Breast epithelium (tissue), 4 donors: ENCODE measurements around the gene SHROOM3. TPM values are rescaled to one million over a fixed set of nuclear protein-coding genes. Genes with fewer than 3 reads are reported as not detected.

ENCODE experiments used
- DNase-seq, 2 donors: peaks; one replicate each; pipeline ENCODE4 v3.0.0-alpha.2; 2019; ENCODE audit warnings: low spot score in 2 of 2
- H3K27ac ChIP-seq, 2 donors: fragments of 200-600 bp; sonication (generic) in 1 of 2; one replicate each; pipeline ENCODE4 v1.5.1; 2016 to 2019; ENCODE audit warnings: mild to moderate bottlenecking in 1 of 2
- H3K27me3 ChIP-seq, 2 donors: fragments of 200-600 bp; sonication (generic) in 1 of 2; one replicate each; pipeline versions ENCODE4 v1.5.1 to v1.6.0; 2017 to 2019; ENCODE audit warnings: control low read depth in 1 of 2, mild to moderate bottlenecking in 1 of 2
- H3K36me3 ChIP-seq: fragments of 200-600 bp; one replicate; pipeline ENCODE4 v1.5.1; 2019
- H3K4me1 ChIP-seq, 2 donors: fragments of 200-600 bp; sonication (generic); one replicate each; pipeline ENCODE4 v1.5.1; 2016 to 2019; ENCODE audit warnings: control low read depth in 1 of 2
- H3K4me3 ChIP-seq, 3 donors: fragments of 200-600 bp; sonication (generic); 1 replicate in 2 of 3; 2 replicates in 1 of 3; pipeline ENCODE4 v1.5.1; 2016 to 2019; ENCODE audit warnings: mild to moderate bottlenecking in 3 of 3, moderate library complexity in 2 of 3
- H3K9me3 ChIP-seq, 2 donors: fragments of 200-600 bp; sonication (generic) in 1 of 2; one replicate each; pipeline ENCODE4 v1.5.1; 2016 to 2019; ENCODE audit warnings: control low read depth in 1 of 2
- POLR2A ChIP-seq: fragments of 450-650 bp; IDR thresholded peaks from one replicate; pipeline ENCODE4 v1.6.1; 2016; ENCODE audit warnings: antibody characterized with exemption, mild to moderate bottlenecking, moderate library complexity
- POLR2AphosphoS5 ChIP-seq, 3 donors: sonication (generic); formaldehyde crosslinking; IDR thresholded peaks; one replicate each; pipeline ENCODE4 v1.6.1; 2017; ENCODE audit warnings: antibody characterized with exemption in 3 of 3
- intact Hi-C: fragments of 100-400 bp; cut with DNase I; formaldehyde crosslinking; loops from one replicate; pipeline ENCODE4 v1.15.1; 2023; ENCODE audit warnings: low total_unique reads
- total RNA-seq, 3 donors: library from RNA; depleted of rRNA; stranded (reverse); fragments of >200 nt; gene quantifications; one replicate each; pipeline ENCODE4 v1.1.0, GENCODE V29; 2016
- TF ChIP-seq, protein P1 (sequence below), 3 donors: fragments of 450-650 bp; IDR thresholded peaks; one replicate each; pipeline ENCODE4 v1.5.1; 2016 to 2017; ENCODE audit warnings: antibody characterized with exemption in 3 of 3, mild to moderate bottlenecking in 3 of 3, moderate library complexity in 3 of 3

Gene SHROOM3
- total RNA-seq, 3 donors from 2014 or later: 0.32 to 145 (median 100) TPM

DNA sequence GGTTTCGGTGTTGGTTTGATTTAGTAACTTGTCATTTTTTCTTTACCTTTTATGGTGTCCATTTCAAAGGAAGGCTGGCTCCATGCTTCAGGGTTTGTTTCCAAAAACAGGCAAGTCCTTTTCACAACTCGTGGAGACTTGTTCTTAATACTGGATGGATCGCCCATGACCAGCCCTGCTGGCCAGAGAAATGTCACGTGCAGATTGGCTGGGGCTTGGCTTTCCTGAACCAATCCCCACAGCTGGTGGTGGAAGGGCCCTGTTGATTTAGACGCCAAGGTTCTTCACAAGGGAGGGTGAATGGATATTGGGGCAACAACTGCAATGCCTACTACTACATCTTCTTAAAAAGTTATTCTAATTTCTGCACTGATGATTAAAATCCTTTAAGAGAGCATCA, 92.6 kb downstream of the SHROOM3 start:
- Histone ChIP-seq H3K27me3 (no peaks in the 10 kb centered on the region), H3K27ac (peak overlapping the region; percentile 80 to 87), H3K4me3 (no peak overlapping the region), H3K9me3 (no peaks in the 10 kb centered on the region), H3K4me1 (no peaks in the 10 kb centered on the region), H3K36me3 (no peaks in the 10 kb centered on the region)
- DNase-seq: peak in 1 of 2 donors; percentile 88
- intact Hi-C loops: no loop called here
- TF ChIP-seq POLR2AphosphoS5 (IDR thresholded peaks at IDR 0.05) (peak in 1 of 3 donors; percentile 22), POLR2A (no peak)
- TF ChIP-seq, protein P1, sequence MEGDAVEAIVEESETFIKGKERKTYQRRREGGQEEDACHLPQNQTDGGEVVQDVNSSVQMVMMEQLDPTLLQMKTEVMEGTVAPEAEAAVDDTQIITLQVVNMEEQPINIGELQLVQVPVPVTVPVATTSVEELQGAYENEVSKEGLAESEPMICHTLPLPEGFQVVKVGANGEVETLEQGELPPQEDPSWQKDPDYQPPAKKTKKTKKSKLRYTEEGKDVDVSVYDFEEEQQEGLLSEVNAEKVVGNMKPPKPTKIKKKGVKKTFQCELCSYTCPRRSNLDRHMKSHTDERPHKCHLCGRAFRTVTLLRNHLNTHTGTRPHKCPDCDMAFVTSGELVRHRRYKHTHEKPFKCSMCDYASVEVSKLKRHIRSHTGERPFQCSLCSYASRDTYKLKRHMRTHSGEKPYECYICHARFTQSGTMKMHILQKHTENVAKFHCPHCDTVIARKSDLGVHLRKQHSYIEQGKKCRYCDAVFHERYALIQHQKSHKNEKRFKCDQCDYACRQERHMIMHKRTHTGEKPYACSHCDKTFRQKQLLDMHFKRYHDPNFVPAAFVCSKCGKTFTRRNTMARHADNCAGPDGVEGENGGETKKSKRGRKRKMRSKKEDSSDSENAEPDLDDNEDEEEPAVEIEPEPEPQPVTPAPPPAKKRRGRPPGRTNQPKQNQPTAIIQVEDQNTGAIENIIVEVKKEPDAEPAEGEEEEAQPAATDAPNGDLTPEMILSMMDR (IDR thresholded peaks at IDR 0.05): no peak

DNA sequence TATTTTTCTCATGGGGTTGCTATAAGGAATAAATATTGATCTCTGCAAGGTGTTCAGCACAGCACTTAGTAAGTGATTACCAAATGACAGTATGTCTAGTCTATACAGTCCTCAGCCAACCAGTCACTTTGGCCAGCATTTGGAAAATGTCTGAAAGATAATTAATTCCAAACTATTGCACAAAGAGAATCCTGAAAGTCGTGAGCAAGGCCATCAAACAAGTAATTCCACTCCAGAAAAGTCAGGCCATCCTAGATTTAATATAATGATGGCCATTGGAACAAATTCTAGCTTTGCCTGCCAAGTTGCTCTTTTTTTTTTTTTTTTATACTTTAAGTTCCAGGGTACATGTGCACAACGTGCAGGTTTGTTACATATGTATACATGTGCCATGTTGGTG, 96.6 kb downstream of the SHROOM3 start:
- no peak for DNase-seq
- no peaks in the 10 kb centered on the region for H3K36me3 ChIP-seq
- H3K27ac ChIP-seq: peak overlapping the region; percentile 57 to 58
- TF ChIP-seq POLR2AphosphoS5 (IDR thresholded peaks at IDR 0.05) (no peak), POLR2A (no peak)
- TF ChIP-seq, protein P1 (IDR thresholded peaks at IDR 0.05): no peak
- no peaks in the 10 kb centered on the region for H3K9me3 ChIP-seq
- no peak overlapping the region for H3K4me3 ChIP-seq
- no peaks in the 10 kb centered on the region for H3K27me3 ChIP-seq
- intact Hi-C loops: no loop called here
- H3K4me1 ChIP-seq: no peaks in the 10 kb centered on the region

DNA sequence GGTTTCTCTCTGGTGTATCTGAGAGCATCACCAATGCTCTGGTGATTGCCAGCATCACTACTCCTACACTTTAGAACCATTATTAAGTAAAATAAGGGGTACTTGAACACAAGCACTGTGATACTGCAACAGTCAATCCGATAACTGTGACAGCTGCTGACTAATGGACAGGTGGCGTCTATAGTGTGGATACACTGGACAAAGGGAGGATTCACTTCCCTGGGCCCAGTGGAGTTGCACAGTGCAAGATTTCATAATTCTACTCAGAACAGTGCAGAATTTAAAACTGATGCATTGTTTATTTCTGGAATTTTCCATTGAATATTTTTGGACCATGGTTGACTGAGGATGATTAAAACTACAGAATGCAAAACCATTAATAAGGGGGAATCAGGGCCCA, 97.8 kb downstream of the SHROOM3 start:
- DNase-seq: no peak
- TF ChIP-seq POLR2A (no peak), POLR2AphosphoS5 (IDR thresholded peaks at IDR 0.05) (no peak)
- TF ChIP-seq, protein P1 (IDR thresholded peaks at IDR 0.05): no peak
- Histone ChIP-seq H3K9me3 (no peaks in the 10 kb centered on the region), H3K36me3 (no peaks in the 10 kb centered on the region), H3K27me3 (no peaks in the 10 kb centered on the region), H3K4me3 (no peak overlapping the region), H3K4me1 (no peaks in the 10 kb centered on the region), H3K27ac (no peak overlapping the region)
- intact Hi-C loops: no loop called here

DNA sequence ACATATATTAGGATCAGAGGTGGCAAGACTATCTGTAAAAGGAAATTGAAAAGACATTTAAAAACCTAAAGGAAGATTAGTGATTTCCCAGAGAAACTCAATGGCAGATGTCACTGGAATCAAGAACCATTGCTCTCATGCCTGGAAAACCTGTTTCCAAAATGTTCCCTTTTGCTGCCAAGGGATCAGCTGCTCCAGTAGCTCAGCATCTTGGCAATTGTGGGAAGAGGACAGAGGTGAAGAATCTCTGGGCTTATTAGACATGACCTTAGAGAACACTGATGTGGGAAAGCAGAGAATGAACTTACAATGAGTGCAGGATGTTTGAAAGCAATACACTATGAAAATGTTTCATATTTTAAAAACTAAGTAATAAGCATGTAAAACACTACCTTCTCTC, 98.3 kb downstream of the SHROOM3 start:
- TF ChIP-seq, protein P1 (IDR thresholded peaks at IDR 0.05): no peak
- TF ChIP-seq POLR2A (no peak), POLR2AphosphoS5 (IDR thresholded peaks at IDR 0.05) (no peak)
- intact Hi-C loops: no loop called here
- DNase-seq: no peak
- Histone ChIP-seq H3K4me1 (no peaks in the 10 kb centered on the region), H3K27ac (no peak overlapping the region), H3K36me3 (no peaks in the 10 kb centered on the region), H3K9me3 (no peaks in the 10 kb centered on the region), H3K27me3 (no peaks in the 10 kb centered on the region), H3K4me3 (no peak overlapping the region)

DNA sequence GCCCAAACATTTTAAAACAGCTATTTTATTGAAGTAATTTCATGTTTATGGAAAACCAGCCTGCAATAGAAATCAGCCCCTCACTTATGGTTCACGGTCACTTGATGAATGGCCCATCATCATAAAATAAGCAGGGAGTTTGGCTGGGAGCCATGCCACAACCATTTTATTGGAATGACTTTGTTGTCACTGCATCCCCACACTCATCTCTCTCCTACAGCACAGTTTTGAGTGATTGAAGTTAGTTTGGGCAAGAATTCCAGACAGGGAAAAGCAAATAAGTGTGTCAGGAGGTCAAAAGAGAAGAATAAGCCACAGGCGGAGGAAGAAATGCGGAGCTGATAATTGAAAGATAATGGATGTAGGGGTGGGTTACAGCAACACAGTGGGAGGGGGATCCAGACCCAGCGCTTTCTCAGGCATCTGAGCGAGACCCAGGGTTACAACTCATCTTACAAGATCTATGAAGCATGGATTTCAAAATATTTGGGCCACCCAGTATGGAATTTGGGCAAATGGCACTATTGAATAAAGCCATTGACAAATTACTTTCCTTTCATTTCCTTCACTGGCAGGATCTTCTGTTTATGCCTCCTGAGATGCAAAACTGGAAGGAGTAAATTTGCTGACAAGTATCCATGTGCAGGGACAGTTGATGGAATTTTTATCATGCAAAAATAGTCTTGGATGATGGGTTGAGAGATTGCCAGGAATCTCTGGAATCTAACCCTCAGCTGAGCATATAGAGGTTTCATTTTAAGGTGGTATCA, 100.8 kb downstream of the SHROOM3 start:
- no peak for DNase-seq
- Histone ChIP-seq H3K4me3 (no peak overlapping the region), H3K4me1 (no peaks in the 10 kb centered on the region), H3K36me3 (no peaks in the 10 kb centered on the region), H3K27ac (no peak overlapping the region), H3K9me3 (no peaks in the 10 kb centered on the region), H3K27me3 (no peaks in the 10 kb centered on the region)
- TF ChIP-seq POLR2A: no peak
- no peak for TF ChIP-seq POLR2AphosphoS5 (IDR thresholded peaks at IDR 0.05)
- intact Hi-C loops: no loop called here
